Fibroblast of lung (primary cell): ENCODE measurements around the gene NAPG. TPM values are rescaled to one million over a fixed set of nuclear protein-coding genes. Genes with fewer than 3 reads are reported as not detected.
"Not testable (repeated sequence)": the region's sequence is repeated elsewhere in the genome, so short reads cannot be mapped to it uniquely, and the experiment has no call there.

ENCODE experiments used
- DNase-seq, 2 donors: peaks; one replicate each; pipeline versions ENCODE4 v3.0.0 to v3.0.0-alpha.2; 2010; ENCODE audit warnings: low read depth in 2 of 2
- H2AFZ ChIP-seq: 2 replicates; pipeline ENCODE4 v1.5.1; 2012; ENCODE audit warnings: low read length, control low read depth, inconsistent platforms
- H3K27ac ChIP-seq: 2 replicates; pipeline ENCODE4 v1.5.1; 2011; ENCODE audit warnings: low read length, control low read depth; ENCODE audit not compliant: insufficient read depth
- H3K27me3 ChIP-seq: 2 replicates; pipeline ENCODE4 v1.5.1; 2011; ENCODE audit warnings: mild to moderate bottlenecking, low read length; ENCODE audit not compliant: control insufficient read depth, insufficient read depth
- H3K36me3 ChIP-seq: 2 replicates; pipeline ENCODE4 v1.5.1; 2011; ENCODE audit warnings: low read length; ENCODE audit not compliant: control insufficient read depth, insufficient read depth
- H3K4me1 ChIP-seq: 2 replicates; pipeline ENCODE4 v1.5.1; 2011; ENCODE audit warnings: low read length; ENCODE audit not compliant: control insufficient read depth, insufficient read depth; ENCODE audit errors: extremely low read depth
- H3K4me2 ChIP-seq: 2 replicates; pipeline ENCODE4 v1.5.1; 2011; ENCODE audit warnings: low read length, control low read depth; ENCODE audit not compliant: insufficient read depth; ENCODE audit errors: extremely low read depth
- H3K4me3 ChIP-seq, 4 experiments: fragments of 200-600 bp in 1 of 4; sonication (generic) in 1 of 4; replicated peaks in 1 of 4; 2 replicates each; pipeline ENCODE4 v1.5.1; 2011 to 2016; ENCODE audit warnings: low read length in 4 of 4, low read depth in 3 of 4, mild to moderate bottlenecking in 3 of 4, control low read depth in 2 of 4, inconsistent platforms in 1 of 4, mixed read lengths in 1 of 4; ENCODE audit not compliant: insufficient read depth in 1 of 4; ENCODE audit errors: control extremely low read depth in 1 of 4
- H3K79me2 ChIP-seq: 2 replicates; pipeline ENCODE4 v1.5.1; 2012; ENCODE audit warnings: mild to moderate bottlenecking, low read length, inconsistent platforms; ENCODE audit not compliant: control insufficient read depth, insufficient read depth
- H3K9ac ChIP-seq: 2 replicates; pipeline ENCODE4 v1.5.1; 2011; ENCODE audit warnings: mild to moderate bottlenecking, low read length, control low read depth; ENCODE audit not compliant: insufficient read depth
- H3K9me3 ChIP-seq: 2 replicates; pipeline ENCODE4 v1.5.1; 2012; ENCODE audit warnings: low read depth, low read length; ENCODE audit not compliant: control insufficient read depth, insufficient read depth
- H4K20me1 ChIP-seq: 2 replicates; pipeline ENCODE4 v1.5.1; 2011; ENCODE audit warnings: low read length; ENCODE audit not compliant: control insufficient read depth, insufficient read depth; ENCODE audit errors: extremely low read depth
- EZH2 ChIP-seq: IDR thresholded peaks from 2 replicates; pipeline ENCODE4 v1.5.1; 2012; ENCODE audit warnings: low read length, control low read depth, mild to moderate bottlenecking; ENCODE audit errors: missing control alignments
- polyA plus RNA-seq, 2 donors: library from polyadenylated mRNA; depleted of rRNA in 1 of 2; stranded (reverse) in 1 of 2; unstranded in 1 of 2; fragments of >200 nt; gene quantifications; 2 replicates each; pipeline ENCODE4 v1.2.1, GENCODE V29; 2011 to 2012; ENCODE audit warnings: missing spikeins in 1 of 2
- total RNA-seq: library from RNA; depleted of rRNA; stranded (reverse); fragments of >200 nt; gene quantifications from 2 replicates; pipeline ENCODE4 v1.2.1, GENCODE V29; 2014
- TF ChIP-seq, protein P1 (sequence below), 2 donors: IDR thresholded peaks in 1 of 2; conservative IDR thresholded peaks in 1 of 2; 1 replicate in 1 of 2; 2 replicates in 1 of 2; pipeline ENCODE4 v1.5.1; 2011 to 2012; ENCODE audit warnings: low read length in 2 of 2, control low read depth in 1 of 2, inconsistent platforms in 1 of 2, low read depth in 1 of 2, mild to moderate bottlenecking in 1 of 2

NAPG gene
- total and polyA plus RNA-seq, 2 donors (not counting 1 experiment from before 2014, with no cell fraction given): 23.1 to 33.7 TPM

DNA sequence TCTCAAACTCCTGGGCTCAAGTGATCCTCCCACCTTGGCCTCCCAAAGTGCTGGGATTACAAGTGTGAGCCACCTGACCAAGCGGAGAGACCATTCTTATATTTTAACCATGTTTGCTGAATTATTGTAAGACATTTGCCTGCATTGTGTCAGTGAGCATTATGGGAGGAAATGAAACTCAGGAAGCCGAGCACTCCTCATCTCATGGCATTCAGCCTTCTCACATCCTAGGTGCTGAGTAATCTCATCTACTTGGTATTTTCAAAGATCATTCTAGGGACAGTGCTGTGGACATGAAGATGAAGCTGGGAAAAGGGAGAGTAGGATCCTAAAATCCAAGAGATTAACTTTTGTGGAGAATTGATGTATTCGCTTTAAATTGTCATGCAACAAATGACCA, 66.1 kb downstream of the NAPG start:
- Histone ChIP-seq H3K4me3 (no peak overlapping the region), H3K9ac (no peak overlapping the region), H3K79me2 (no peaks in the 10 kb centered on the region), H3K9me3 (no peaks in the 10 kb centered on the region), H3K27me3 (no peaks in the 10 kb centered on the region), H3K4me1 (no peaks in the 10 kb centered on the region), H3K36me3 (no peaks in the 10 kb centered on the region), H4K20me1 (no peaks in the 10 kb centered on the region), H3K4me2 (no peak overlapping the region), H2AFZ (no peak overlapping the region), H3K27ac (no peak overlapping the region)
- DNase-seq: no peak
- TF ChIP-seq, protein P1, sequence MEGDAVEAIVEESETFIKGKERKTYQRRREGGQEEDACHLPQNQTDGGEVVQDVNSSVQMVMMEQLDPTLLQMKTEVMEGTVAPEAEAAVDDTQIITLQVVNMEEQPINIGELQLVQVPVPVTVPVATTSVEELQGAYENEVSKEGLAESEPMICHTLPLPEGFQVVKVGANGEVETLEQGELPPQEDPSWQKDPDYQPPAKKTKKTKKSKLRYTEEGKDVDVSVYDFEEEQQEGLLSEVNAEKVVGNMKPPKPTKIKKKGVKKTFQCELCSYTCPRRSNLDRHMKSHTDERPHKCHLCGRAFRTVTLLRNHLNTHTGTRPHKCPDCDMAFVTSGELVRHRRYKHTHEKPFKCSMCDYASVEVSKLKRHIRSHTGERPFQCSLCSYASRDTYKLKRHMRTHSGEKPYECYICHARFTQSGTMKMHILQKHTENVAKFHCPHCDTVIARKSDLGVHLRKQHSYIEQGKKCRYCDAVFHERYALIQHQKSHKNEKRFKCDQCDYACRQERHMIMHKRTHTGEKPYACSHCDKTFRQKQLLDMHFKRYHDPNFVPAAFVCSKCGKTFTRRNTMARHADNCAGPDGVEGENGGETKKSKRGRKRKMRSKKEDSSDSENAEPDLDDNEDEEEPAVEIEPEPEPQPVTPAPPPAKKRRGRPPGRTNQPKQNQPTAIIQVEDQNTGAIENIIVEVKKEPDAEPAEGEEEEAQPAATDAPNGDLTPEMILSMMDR (conservative IDR thresholded peaks at IDR 0.05 in 1 of 2, IDR thresholded peaks at IDR 0.05 in 1 of 2; ENCODE audit: low read depth in 1 of 2, low read length in 2 of 2): no peak
- TF ChIP-seq EZH2: no peak

DNA sequence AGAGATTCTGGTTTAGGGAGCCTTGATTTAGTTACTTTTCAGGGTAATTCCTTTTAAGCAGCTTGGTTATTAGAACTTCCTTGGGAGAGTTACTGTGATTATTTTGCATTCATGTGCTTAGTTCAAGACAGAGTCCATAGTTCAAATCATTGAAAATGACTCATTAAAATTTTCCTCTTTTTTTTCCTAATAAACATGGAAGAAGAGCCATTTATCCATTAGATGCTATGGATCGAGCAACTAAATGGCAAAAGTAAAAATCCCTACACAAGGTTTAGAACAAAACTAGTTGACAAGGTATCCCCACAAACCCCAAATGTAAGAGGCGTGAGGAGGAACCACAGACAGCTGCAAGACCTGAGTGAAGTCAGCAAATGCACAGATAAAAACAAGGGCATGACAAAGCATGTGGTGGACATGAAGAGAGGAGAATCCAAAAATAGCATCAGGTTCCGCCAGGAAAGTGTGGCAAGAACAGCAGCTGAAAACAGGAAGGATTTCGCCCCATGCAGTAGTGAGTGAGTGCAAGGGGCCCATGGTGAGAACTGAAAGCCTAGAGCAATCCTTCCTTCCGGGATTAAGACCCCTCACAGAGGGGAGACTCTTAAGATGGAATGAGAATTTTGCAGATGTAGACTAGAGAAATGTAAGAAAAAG, 67.7 kb downstream of the NAPG start:
- H3K36me3 ChIP-seq, H3K4me3 ChIP-seq, H3K9ac ChIP-seq, H2AFZ ChIP-seq, H3K27me3 ChIP-seq, H3K4me2 ChIP-seq, H4K20me1 ChIP-seq, DNase-seq, H3K79me2 ChIP-seq, H3K4me1 ChIP-seq, H3K9me3 ChIP-seq, H3K27ac ChIP-seq: not testable (repeated sequence)

DNA sequence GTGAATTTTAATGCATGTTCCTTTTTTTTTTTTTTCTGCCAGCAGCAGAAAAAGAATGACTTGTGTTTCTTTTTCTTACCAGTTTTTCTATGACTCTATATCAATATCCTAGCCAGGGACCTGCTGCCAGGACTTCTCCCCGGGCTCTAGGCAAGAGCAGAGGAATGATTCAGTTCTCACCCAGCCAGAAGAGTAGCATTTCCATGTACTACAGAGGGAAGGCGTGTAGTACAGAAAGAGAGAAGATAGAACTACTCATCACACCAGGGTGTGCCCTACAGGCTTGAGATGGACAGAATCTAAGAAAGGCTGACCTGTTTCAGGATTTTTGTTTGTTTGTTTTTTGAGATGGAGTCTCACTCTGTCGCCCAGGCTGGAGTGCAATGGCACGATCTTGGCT, 70.1 kb downstream of the NAPG start:
- H3K27me3 ChIP-seq, H3K4me3 ChIP-seq: not testable (repeated sequence)

DNA sequence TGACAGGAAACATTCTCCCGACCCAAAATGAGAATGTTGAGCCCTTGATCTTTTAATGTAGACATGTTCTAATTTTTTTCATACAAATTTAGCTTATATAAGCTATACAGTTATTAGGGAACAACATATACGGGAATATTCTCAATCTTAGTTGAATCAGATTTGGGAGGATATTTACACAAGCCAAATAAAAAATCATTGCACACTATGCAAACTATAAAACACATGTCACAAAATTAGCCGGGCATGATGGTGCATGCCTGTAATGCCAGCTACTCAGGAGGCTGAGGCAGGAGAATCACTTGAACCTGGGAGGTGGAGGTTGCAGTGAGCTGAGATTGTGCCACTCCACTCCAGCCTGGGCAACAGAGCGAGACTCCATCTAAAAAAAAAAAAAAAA, 71.9 kb downstream of the NAPG start:
- DNase-seq, H3K4me2 ChIP-seq, H3K36me3 ChIP-seq, H2AFZ ChIP-seq, H3K27ac ChIP-seq, H3K9ac ChIP-seq, H4K20me1 ChIP-seq, H3K4me1 ChIP-seq, H3K9me3 ChIP-seq, H3K79me2 ChIP-seq, H3K4me3 ChIP-seq, H3K27me3 ChIP-seq: not testable (repeated sequence)

More for the DNA sequence above, 70.1 kb downstream of the NAPG start:
- H3K36me3 ChIP-seq, H3K4me1 ChIP-seq, H3K9me3 ChIP-seq, H2AFZ ChIP-seq, H3K4me2 ChIP-seq, H3K79me2 ChIP-seq, H4K20me1 ChIP-seq, H3K9ac ChIP-seq, DNase-seq, H3K27ac ChIP-seq: not testable (repeated sequence)

DNA sequence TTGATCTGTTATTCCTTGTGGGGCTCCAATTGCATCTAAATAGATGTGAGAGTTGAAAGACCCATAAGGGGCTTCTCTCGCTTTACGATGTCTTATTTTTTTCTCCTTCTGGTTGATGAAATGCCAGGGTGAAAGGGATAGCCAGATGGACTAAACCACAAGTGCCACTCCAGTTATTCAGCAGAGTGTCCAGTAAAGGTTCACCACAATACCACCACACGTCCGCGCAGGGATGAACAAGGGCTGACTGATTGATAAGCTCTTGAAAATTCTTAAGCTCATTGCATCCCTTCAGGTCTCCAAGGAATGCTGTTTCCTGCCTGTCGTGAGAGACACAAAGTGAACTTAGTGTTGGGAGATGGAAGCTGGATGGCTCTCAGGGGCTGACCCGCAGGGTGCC, 74.9 kb downstream of the NAPG start:
- not testable (repeated sequence) for H3K27ac ChIP-seq, H3K9me3 ChIP-seq, H3K4me3 ChIP-seq, H3K36me3 ChIP-seq, H2AFZ ChIP-seq, H3K4me2 ChIP-seq, H3K79me2 ChIP-seq, H4K20me1 ChIP-seq, H3K4me1 ChIP-seq, H3K27me3 ChIP-seq, H3K9ac ChIP-seq, DNase-seq
